IMR-90 (cell line): ENCODE measurements around the gene DIAPH2. TPM values are rescaled to one million over a fixed set of nuclear protein-coding genes. Genes with fewer than 3 reads are reported as not detected.

ENCODE experiments used
- ATAC-seq: fragments of 200-7000 bp; cut with Tn5 transposase; 2 replicates; pipeline ENCODE4 v1.9.1; 2020; ENCODE audit warnings: low read depth, mild to moderate bottlenecking, moderate library complexity
- BruUV-seq: library from RNA; stranded (reverse); fragments of 400-500 nt; replicated peaks from 2 replicates; lab custom pipeline; 2021; lab: Mats Ljungman, UMichigan
- CTCF ChIA-PET: fragments of 300-600 bp; formaldehyde crosslinking; extraction: SDS; loops from one replicate; lab custom pipeline; 2021; ENCODE audit warnings: antibody characterized with exemption; lab: Yijun Ruan, JAX
- POLR2A ChIA-PET: fragments of 300-600 bp; sonication (Branson Sonifier 250); formaldehyde crosslinking; loops from one replicate; lab custom pipeline; 2022; ENCODE audit warnings: antibody characterized with exemption; ENCODE audit not compliant: unreplicated experiment; lab: Charles Lee
- DNase-seq: peaks from one replicate; pipeline ENCODE4 v3.0.0; 2013
- H2AFZ ChIP-seq: replicated peaks from 2 replicates; pipeline ENCODE3; 2013; ENCODE audit warnings: low read length, mild to moderate bottlenecking; ENCODE audit not compliant: poor library complexity
- H2AK5ac ChIP-seq: 2 replicates; pipeline ENCODE4 v1.6.1; 2013; ENCODE audit warnings: low read depth, low read length, inconsistent platforms
- H2AK9ac ChIP-seq: replicated peaks from 2 replicates; pipeline ENCODE3; 2013; ENCODE audit warnings: mild to moderate bottlenecking, low read depth, low read length, moderate library complexity; ENCODE audit not compliant: poor library complexity
- H2BK120ac ChIP-seq: 2 replicates; pipeline ENCODE4 v1.6.1; 2013; ENCODE audit warnings: low read depth, low read length, inconsistent platforms
- H2BK15ac ChIP-seq: 3 replicates; pipeline ENCODE4 v1.6.1; 2013; ENCODE audit warnings: low read depth, low read length, inconsistent platforms
- H2BK20ac ChIP-seq: 2 replicates; pipeline ENCODE4 v1.6.1; 2013; ENCODE audit warnings: low read depth, mild to moderate bottlenecking, inconsistent platforms, low read length, moderate library complexity
- H2BK5ac ChIP-seq: 2 replicates; pipeline ENCODE4 v1.6.1; 2013; ENCODE audit warnings: mild to moderate bottlenecking, low read depth, low read length, inconsistent platforms; ENCODE audit not compliant: poor library complexity, severe bottlenecking
- H3K14ac ChIP-seq: replicated peaks from 2 replicates; pipeline ENCODE4 v1.6.1; 2013; ENCODE audit warnings: low read depth, low read length, inconsistent platforms
- H3K18ac ChIP-seq: 2 replicates; pipeline ENCODE4 v1.6.1; 2013; ENCODE audit warnings: low read depth, low read length, control low read depth
- H3K23ac ChIP-seq: 2 replicates; pipeline ENCODE4 v1.6.1; 2013; ENCODE audit warnings: low read depth, low read length, inconsistent platforms
- H3K27ac ChIP-seq: 2 replicates; pipeline ENCODE4 v1.5.1; 2013; ENCODE audit warnings: mild to moderate bottlenecking, control low read depth, low read length; ENCODE audit not compliant: insufficient read depth
- H3K27me3 ChIP-seq: 2 replicates; pipeline ENCODE4 v1.6.1; 2013; ENCODE audit warnings: low read length; ENCODE audit not compliant: control insufficient read depth, insufficient read depth
- H3K36me3 ChIP-seq: 2 replicates; pipeline ENCODE4 v1.6.1; 2013; ENCODE audit warnings: low read length, mixed read lengths; ENCODE audit not compliant: control insufficient read depth, insufficient read depth
- H3K4ac ChIP-seq: 2 replicates; pipeline ENCODE4 v1.6.1; 2013; ENCODE audit warnings: low read depth, low read length, inconsistent platforms
- H3K4me1 ChIP-seq: 2 replicates; pipeline ENCODE4 v1.6.1; 2013; ENCODE audit warnings: low read length, mixed read lengths; ENCODE audit not compliant: control insufficient read depth, insufficient read depth
- H3K4me2 ChIP-seq: 2 replicates; pipeline ENCODE4 v1.6.1; 2013; ENCODE audit warnings: low read depth, mild to moderate bottlenecking, control low read depth, low read length, moderate library complexity
- H3K4me3 ChIP-seq: 2 replicates; pipeline ENCODE4 v1.5.1; 2013; ENCODE audit warnings: low read depth, mild to moderate bottlenecking, control low read depth, low read length, moderate library complexity; ENCODE audit not compliant: insufficient read depth
- H3K56ac ChIP-seq: 2 replicates; pipeline ENCODE4 v1.6.1; 2013; ENCODE audit warnings: low read length, inconsistent platforms; ENCODE audit not compliant: insufficient read depth; ENCODE audit errors: extremely low read depth
- H3K79me1 ChIP-seq, 2 experiments: 2 replicates each; pipeline ENCODE4 v1.6.1; 2013; ENCODE audit warnings: low read length in 2 of 2, inconsistent platforms in 1 of 2, low read depth in 1 of 2
- H3K9ac ChIP-seq: 2 replicates; pipeline ENCODE4 v1.6.1; 2013; ENCODE audit warnings: low read depth, low read length, control low read depth
- H3K9me1 ChIP-seq: 2 replicates; pipeline ENCODE4 v1.6.1; 2013; ENCODE audit warnings: low read length, inconsistent platforms; ENCODE audit not compliant: insufficient read depth
- H3K9me3 ChIP-seq: 2 replicates; pipeline ENCODE4 v1.6.1; 2013; ENCODE audit warnings: low read length; ENCODE audit not compliant: control insufficient read depth, insufficient read depth
- H4K20me1 ChIP-seq: 2 replicates; pipeline ENCODE4 v1.6.1; 2013; ENCODE audit warnings: low read length, inconsistent platforms; ENCODE audit not compliant: insufficient read depth
- H4K5ac ChIP-seq: 2 replicates; pipeline ENCODE4 v1.6.1; 2013; ENCODE audit warnings: mild to moderate bottlenecking, low read depth, low read length, control low read depth
- H4K8ac ChIP-seq, 2 experiments: 2 replicates each; pipeline ENCODE4 v1.6.1; 2013; ENCODE audit warnings: low read depth in 2 of 2, low read length in 2 of 2, control low read depth in 1 of 2, inconsistent platforms in 1 of 2
- H4K91ac ChIP-seq: 2 replicates; pipeline ENCODE4 v1.6.1; 2013; ENCODE audit warnings: low read depth, low read length, inconsistent platforms; ENCODE audit not compliant: insufficient read depth
- BHLHE40 ChIP-seq: fragments of 150-350 bp; IDR thresholded peaks from 2 replicates; pipeline ENCODE4 v1.6.1; 2016; ENCODE audit warnings: mild to moderate bottlenecking, low read depth, low read length
- CEBPB ChIP-seq: IDR thresholded peaks from 2 replicates; pipeline ENCODE4 v1.6.1; 2012; ENCODE audit warnings: low read depth, low read length, improper control_type of control experiment
- CHD1 ChIP-seq: IDR thresholded peaks from 2 replicates; pipeline ENCODE4 v1.6.1; 2012; ENCODE audit warnings: low read depth, low read length, improper control_type of control experiment
- ELK1 ChIP-seq: fragments of 150-350 bp; IDR thresholded peaks from 2 replicates; pipeline ENCODE4 v1.6.1; 2016; ENCODE audit warnings: low read depth, mild to moderate bottlenecking, low read length, moderate library complexity, borderline replicate concordance
- FOS ChIP-seq: fragments of 150-350 bp; IDR thresholded peaks from 2 replicates; pipeline ENCODE4 v1.6.1; 2016; ENCODE audit warnings: low read depth, low read length
- MAFK ChIP-seq: IDR thresholded peaks from 2 replicates; pipeline ENCODE4 v1.6.1; 2012; ENCODE audit warnings: low read depth, low read length, improper control_type of control experiment
- MAZ ChIP-seq: IDR thresholded peaks from 2 replicates; pipeline ENCODE4 v1.6.1; 2012; ENCODE audit warnings: low read depth, mild to moderate bottlenecking, low read length, improper control_type of control experiment, moderate library complexity, borderline replicate concordance
- MXI1 ChIP-seq: IDR thresholded peaks from 2 replicates; pipeline ENCODE4 v1.6.1; 2012; ENCODE audit warnings: low read depth, mild to moderate bottlenecking, low read length, moderate library complexity, borderline replicate concordance
- NFE2L2 ChIP-seq: fragments of 150-350 bp; IDR thresholded peaks from 2 replicates; pipeline ENCODE4 v1.6.1; 2016; ENCODE audit warnings: low read depth, mild to moderate bottlenecking, low read length
- POLR2A ChIP-seq: IDR thresholded peaks from 2 replicates; pipeline ENCODE4 v1.6.1; 2012; ENCODE audit warnings: mild to moderate bottlenecking, low read depth, low read length
- RAD21 ChIP-seq: IDR thresholded peaks from 2 replicates; pipeline ENCODE4 v1.6.1; 2012; ENCODE audit warnings: low read length, improper control_type of control experiment
- RCOR1 ChIP-seq: IDR thresholded peaks from 2 replicates; pipeline ENCODE4 v1.6.1; 2012; ENCODE audit warnings: mild to moderate bottlenecking, low read length, improper control_type of control experiment; ENCODE audit not compliant: insufficient replicate concordance
- RFX5 ChIP-seq: IDR thresholded peaks from 2 replicates; pipeline ENCODE4 v1.8.0; 2012; ENCODE audit warnings: low read depth, mild to moderate bottlenecking, low read length, moderate library complexity
- SMC3 ChIP-seq: fragments of 150-350 bp; IDR thresholded peaks from 2 replicates; pipeline ENCODE4 v1.6.1; 2016; ENCODE audit warnings: low read depth, mild to moderate bottlenecking, antibody characterized with exemption, low read length, moderate library complexity
- USF2 ChIP-seq: fragments of 150-350 bp; IDR thresholded peaks from 2 replicates; pipeline ENCODE4 v1.6.1; 2017; ENCODE audit warnings: mild to moderate bottlenecking, antibody characterized with exemption, low read length, low read depth
- WGBS, 2 experiments: methylation state at CpG; one replicate each; pipeline versions ENCODE4 v1.1.5 to v1.1.7; 2013; ENCODE audit warnings: missing lambda C conversion rate in 2 of 2; ENCODE audit not compliant: insufficient read length in 1 of 2; ENCODE audit errors: extremely low coverage in 2 of 2; 5-methylcytosine and 5-hydroxymethylcytosine counted together
- dilution Hi-C: fragments of 300-500 bp; cut with HindIII; formaldehyde crosslinking; loops from one replicate; pipeline ENCODE4 v1.14.3; 2018; ENCODE audit warnings: low sequenced_read_pairs; ENCODE audit not compliant: unreplicated experiment
- in situ Hi-C: fragments of 300-500 bp; cut with MboI; formaldehyde crosslinking; loops from 3 replicates; pipeline ENCODE4 v1.14.3; 2019; ENCODE audit warnings: low sequenced_read_pairs, inconsistent platforms, mixed read lengths
- intact Hi-C: fragments of 100-400 bp; cut with micrococcal nuclease; formaldehyde crosslinking; loops from 2 replicates; pipeline ENCODE4 v1.10.0; 2022
- polyA plus RNA-seq, 3 experiments: library from polyadenylated mRNA; depleted of rRNA; stranded (reverse); fragments of >200 nt; gene quantifications; 2 replicates each; pipeline ENCODE4 v1.2.3, GENCODE V29; 2012; ENCODE audit warnings: low replicate concordance in 1 of 3
- total RNA-seq: library from RNA; depleted of rRNA; stranded (reverse); fragments of >200 nt; gene quantifications from 2 replicates; pipeline ENCODE4 v1.2.3, GENCODE V29; 2012
- TF ChIP-seq, protein P1 (sequence below): conservative IDR thresholded peaks from 2 replicates; pipeline ENCODE4 v1.5.1; 2012; ENCODE audit warnings: mild to moderate bottlenecking, low read depth, low read length, improper control_type of control experiment

Gene DIAPH2
- total and polyA plus RNA-seq, 2 of the 4 experiments (the other 2 are of a cell fraction) = 3.6 to 19.9 TPM

DNA sequence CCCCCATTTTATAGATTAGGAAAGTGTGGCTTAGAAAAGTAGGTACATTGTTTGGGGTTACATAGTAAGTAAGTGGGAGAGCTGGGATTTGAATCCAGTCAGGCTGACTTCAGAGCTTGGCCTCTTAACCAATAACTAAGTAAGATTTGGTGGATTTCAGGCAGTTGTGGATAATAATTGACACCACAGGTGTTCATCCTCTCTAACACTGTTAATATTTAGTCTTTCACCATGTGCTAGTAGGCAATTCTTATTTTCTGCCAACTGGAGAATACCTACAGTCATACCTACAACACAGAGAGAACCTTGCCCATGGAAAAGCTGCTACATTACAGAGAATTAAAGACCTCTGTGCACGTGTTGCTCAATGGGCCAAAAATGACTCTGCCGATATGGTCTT, 89.5 kb downstream of the DIAPH2 start:
- POLR2A ChIA-PET = no interaction called here
- Histone ChIP-seq H3K9me1 (no peaks in the 10 kb centered on the region), H2AFZ (no peak overlapping the region), H3K14ac (no peak overlapping the region), H4K8ac (no peak overlapping the region), H2BK15ac (no peak overlapping the region), H3K9me3 (no peaks in the 10 kb centered on the region), H3K4me3 (no peak overlapping the region), H3K9ac (no peak overlapping the region), H4K5ac (no peak overlapping the region), H3K18ac (no peak overlapping the region), H2BK120ac (no peak overlapping the region), H3K4ac (no peak overlapping the region), H3K27me3 (no peaks in the 10 kb centered on the region), H3K23ac (no peak overlapping the region), H4K91ac (no peak overlapping the region), H2BK5ac (no peak overlapping the region), H3K4me2 (no peak overlapping the region), H2BK20ac (no peak overlapping the region), H3K56ac (no peak overlapping the region), H3K27ac (no peak overlapping the region), H3K36me3 (no peaks in the 10 kb centered on the region), H2AK9ac (no peak overlapping the region), H3K4me1 (no peaks in the 10 kb centered on the region), H3K79me1 (0 out of 4 replicates have a peak, but pooled peaks cover 0 to 4% of the 10 kb centered on the region in 2 experiments), H4K20me1 (no peaks in the 10 kb centered on the region), H2AK5ac (no peak overlapping the region)
- intact Hi-C loops = loop anchor here (5.0 kb wide), 1 partner anchor 402 kb away; no protein-coding TSS in a partner anchor
- no CpG with 5 or more reads among the region's 2 CpGs for WGBS, 2 experiments
- no peak for ATAC-seq
- BruUV-seq = no TSS peak
- DNase-seq = no peak
- CTCF ChIA-PET = no interaction called here
- no peak for TF ChIP-seq RCOR1
- TF ChIP-seq CHD1 = no peak
- no peak for TF ChIP-seq BHLHE40
- no peak for TF ChIP-seq CEBPB
- no peak for TF ChIP-seq RAD21
- TF ChIP-seq MAFK = no peak
- TF ChIP-seq, protein P1, sequence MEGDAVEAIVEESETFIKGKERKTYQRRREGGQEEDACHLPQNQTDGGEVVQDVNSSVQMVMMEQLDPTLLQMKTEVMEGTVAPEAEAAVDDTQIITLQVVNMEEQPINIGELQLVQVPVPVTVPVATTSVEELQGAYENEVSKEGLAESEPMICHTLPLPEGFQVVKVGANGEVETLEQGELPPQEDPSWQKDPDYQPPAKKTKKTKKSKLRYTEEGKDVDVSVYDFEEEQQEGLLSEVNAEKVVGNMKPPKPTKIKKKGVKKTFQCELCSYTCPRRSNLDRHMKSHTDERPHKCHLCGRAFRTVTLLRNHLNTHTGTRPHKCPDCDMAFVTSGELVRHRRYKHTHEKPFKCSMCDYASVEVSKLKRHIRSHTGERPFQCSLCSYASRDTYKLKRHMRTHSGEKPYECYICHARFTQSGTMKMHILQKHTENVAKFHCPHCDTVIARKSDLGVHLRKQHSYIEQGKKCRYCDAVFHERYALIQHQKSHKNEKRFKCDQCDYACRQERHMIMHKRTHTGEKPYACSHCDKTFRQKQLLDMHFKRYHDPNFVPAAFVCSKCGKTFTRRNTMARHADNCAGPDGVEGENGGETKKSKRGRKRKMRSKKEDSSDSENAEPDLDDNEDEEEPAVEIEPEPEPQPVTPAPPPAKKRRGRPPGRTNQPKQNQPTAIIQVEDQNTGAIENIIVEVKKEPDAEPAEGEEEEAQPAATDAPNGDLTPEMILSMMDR = no peak
- TF ChIP-seq ELK1 = no peak
- no peak for TF ChIP-seq SMC3
- TF ChIP-seq MAZ = no peak
- TF ChIP-seq RFX5 = no peak
- no peak for TF ChIP-seq FOS
- no peak for TF ChIP-seq NFE2L2
- TF ChIP-seq POLR2A = no peak
- no peak for TF ChIP-seq USF2
- no peak for TF ChIP-seq MXI1
- in situ Hi-C loops = loop anchor here (25.0 kb wide), 1 partner anchor 913 kb away; no protein-coding TSS in a partner anchor
- dilution Hi-C loops = no loop called here
